K562 (cell line): ENCODE results near the gene LRRC37A3. TPM values are rescaled to one million over a fixed set of nuclear protein-coding genes. Genes with fewer than 3 reads are reported as not detected.
"Not testable (repeated sequence)": the region's sequence is repeated elsewhere in the genome, so short reads cannot be mapped to it uniquely, and the experiment has no call there.

Experiments
- ATAC-seq: fragments of 200-7000 bp; cut with Tn5 transposase; 3 replicates; pipeline ENCODE4 v1.9.1; 2020; ENCODE audit warnings: moderate library complexity
- Bru-seq: library from RNA; stranded (reverse); fragments of 400-500 nt; gene quantifications from one replicate; lab custom pipeline; 2021; lab: Mats Ljungman, UMichigan
- BruChase-seq, 2 experiments: library from RNA; stranded (reverse); fragments of 400-500 nt; gene quantifications; one replicate each; lab custom pipeline; 2021; lab: Mats Ljungman, UMichigan
- BruUV-seq: library from RNA; stranded (reverse); fragments of 400-500 nt; replicated peaks from 2 replicates; lab custom pipeline; 2021; lab: Mats Ljungman, UMichigan
- CTCF ChIA-PET: fragments of 300-600 bp; formaldehyde crosslinking; extraction: SDS; loops from one replicate; lab custom pipeline; 2021; ENCODE audit warnings: low intra/inter-chr PET ratio; lab: Yijun Ruan, JAX
- POLR2A ChIA-PET: fragments of 300-600, 350-650 bp; sonication (Branson Sonifier 250); formaldehyde crosslinking; extraction: SDS; loops from one replicate; lab custom pipeline; 2021; ENCODE audit warnings: antibody characterized with exemption, inconsistent platforms; lab: Yijun Ruan, JAX
- DNase-seq, 4 experiments: peaks; one replicate each; pipeline versions ENCODE4 v3.0.0 to v3.0.0-alpha.2; 2011 to 2018; ENCODE audit warnings: low spot score in 3 of 4, mixed read lengths in 3 of 4; ENCODE audit errors: extremely low read depth in 1 of 4
- FAIRE-seq: peaks from 2 replicates; lab custom pipeline; 2011; peaks lifted over from hg19 to GRCh38; lab: Jason Lieb, UNC
- H2AFZ ChIP-seq: 2 replicates; pipeline ENCODE4 v1.6.0; 2011; ENCODE audit warnings: low read depth, low read length, control low read depth, inconsistent platforms
- H3K27ac ChIP-seq: fragments of 200-600 bp; 3 replicates; pipeline ENCODE4 v1.8.0; 2011; ENCODE audit warnings: low read depth, mild to moderate bottlenecking, control low read depth, inconsistent platforms, low read length, moderate library complexity, mixed read lengths; ENCODE audit errors: extremely low read depth
- H3K27me3 ChIP-seq, 2 experiments: fragments of 300-600 bp in 1 of 2; 2 replicates in 1 of 2; 3 replicates in 1 of 2; pipeline versions ENCODE4 v1.6.0 to v1.8.0; 2011; ENCODE audit warnings: inconsistent platforms in 2 of 2, low read length in 2 of 2, mild to moderate bottlenecking in 1 of 2, mixed read lengths in 1 of 2, moderate library complexity in 1 of 2; ENCODE audit not compliant: control insufficient read depth in 2 of 2, insufficient read depth in 2 of 2
- H3K36me3 ChIP-seq: fragments of 300-600 bp; 3 replicates; pipeline ENCODE4 v1.8.0; 2011; ENCODE audit warnings: mild to moderate bottlenecking, low read length, inconsistent platforms; ENCODE audit not compliant: control insufficient read depth, insufficient read depth
- H3K4me1 ChIP-seq, 2 experiments: fragments of 200-600 bp in 1 of 2; replicated peaks in 1 of 2; 2 replicates in 1 of 2; 3 replicates in 1 of 2; pipeline versions ENCODE4 v1.5.1 to v1.8.0; 2011; ENCODE audit warnings: inconsistent platforms in 2 of 2, low read length in 2 of 2, mild to moderate bottlenecking in 1 of 2, mixed read lengths in 1 of 2, moderate library complexity in 1 of 2; ENCODE audit not compliant: control insufficient read depth in 2 of 2, insufficient read depth in 2 of 2
- H3K4me2 ChIP-seq: 2 replicates; pipeline ENCODE4 v1.6.1; 2011; ENCODE audit warnings: low read length, control low read depth, inconsistent platforms, mixed read lengths; ENCODE audit not compliant: insufficient read depth
- H3K4me3 ChIP-seq: fragments of 200-600 bp; sonication (generic), shearing (Covaris generic); 2 replicates; pipeline ENCODE4 v1.5.1; 2016; ENCODE audit warnings: control low read depth, inconsistent platforms
- H3K79me2 ChIP-seq: fragments of 200-600 bp; 3 replicates; pipeline ENCODE4 v1.8.0; 2011; ENCODE audit warnings: low read length, inconsistent platforms; ENCODE audit not compliant: control insufficient read depth, insufficient read depth
- H3K9ac ChIP-seq, 2 experiments: 2 replicates each; pipeline versions ENCODE4 v1.6.0 to v1.6.1; 2011; ENCODE audit warnings: low read depth in 2 of 2, low read length in 2 of 2, control low read depth in 1 of 2, inconsistent platforms in 1 of 2, mild to moderate bottlenecking in 1 of 2, mixed read lengths in 1 of 2; ENCODE audit not compliant: insufficient read depth in 1 of 2
- H3K9me1 ChIP-seq: one replicate; pipeline ENCODE4 v1.6.0; 2011; ENCODE audit warnings: inconsistent platforms, mild to moderate bottlenecking, low read length, moderate library complexity; ENCODE audit not compliant: control insufficient read depth, insufficient read depth
- H3K9me3 ChIP-seq: replicated peaks from 2 replicates; pipeline ENCODE4 v1.5.1; 2011; ENCODE audit warnings: low read depth, low read length, inconsistent platforms; ENCODE audit not compliant: control insufficient read depth, insufficient read depth
- H4K20me1 ChIP-seq: replicated peaks from 2 replicates; pipeline ENCODE4 v1.6.1; 2011; ENCODE audit warnings: low read length, inconsistent platforms, mixed read lengths; ENCODE audit not compliant: control insufficient read depth, insufficient read depth
- CTCF ChIP-seq, 3 experiments: IDR thresholded peaks in 2 of 3; conservative IDR thresholded peaks in 1 of 3; 2 replicates each; pipeline ENCODE4 v1.5.1; 2011 to 2012; ENCODE audit warnings: low read length in 3 of 3, mild to moderate bottlenecking in 3 of 3, control low read depth in 2 of 3, improper control_type of control experiment in 1 of 3, inconsistent platforms in 1 of 3, low read depth in 1 of 3, mixed read lengths in 1 of 3, moderate library complexity in 1 of 3; ENCODE audit not compliant: insufficient read depth in 2 of 3
- CTCFL ChIP-seq: IDR thresholded peaks from 2 replicates; pipeline ENCODE4 v1.6.1; 2011; ENCODE audit warnings: borderline replicate concordance, low read depth, mild to moderate bottlenecking, moderate library complexity, low read length; ENCODE audit not compliant: insufficient read depth, poor library complexity, severe bottlenecking
- ELF2 ChIP-seq: fragments of 250-450 bp; sonication (Bioruptor Pico); IDR thresholded peaks from 2 replicates; pipeline ENCODE4 v1.5.0; 2021; ENCODE audit warnings: mild to moderate bottlenecking
- EP300 ChIP-seq: IDR thresholded peaks from 2 replicates; pipeline ENCODE4 v1.6.1; 2012; ENCODE audit warnings: low read length, improper control_type of control experiment
- EP400 ChIP-seq: fragments of 450-650 bp; IDR thresholded peaks from 2 replicates; pipeline ENCODE4 v1.6.1; 2017; ENCODE audit warnings: antibody characterized with exemption, mild to moderate bottlenecking, moderate library complexity
- ESRRA ChIP-seq: fragments of 450-650 bp; IDR thresholded peaks from 2 replicates; pipeline ENCODE4 v1.6.1; 2014; ENCODE audit warnings: low read depth, mild to moderate bottlenecking, moderate library complexity, borderline replicate concordance
- MITF ChIP-seq: IDR thresholded peaks from 2 replicates; pipeline ENCODE4 v1.6.1; 2014; ENCODE audit warnings: antibody characterized with exemption
- NRF1 ChIP-seq, 2 experiments: fragments of 450-650 bp; IDR thresholded peaks in 1 of 2; conservative IDR thresholded peaks in 1 of 2; 2 replicates each; pipeline ENCODE4 v1.6.1; 2014; ENCODE audit warnings: mild to moderate bottlenecking in 2 of 2
- RAD51 ChIP-seq: fragments of 450-650 bp; IDR thresholded peaks from 2 replicates; pipeline ENCODE4 v1.7.1; 2016; ENCODE audit warnings: low read depth, mild to moderate bottlenecking, borderline replicate concordance
- SMAD4 ChIP-seq: fragments of 250-450 bp; sonication (Bioruptor Pico); conservative IDR thresholded peaks from 2 replicates; pipeline ENCODE4 v1.8.0; 2021; ENCODE audit warnings: inconsistent platforms, mild to moderate bottlenecking, moderate library complexity
- WGBS: fragments of 100-300 bp; shearing (Covaris generic); methylation state at CpG from one replicate; pipeline ENCODE4 v1.1.6; 2016; ENCODE audit warnings: low coverage, mixed read lengths; ENCODE audit not compliant: insufficient coverage; ENCODE audit errors: missing lambda C conversion rate; 5-methylcytosine and 5-hydroxymethylcytosine counted together
- in situ Hi-C: fragments of 300-500 bp; cut with MboI; formaldehyde crosslinking; loops from 4 replicates; pipeline ENCODE4 v1.15.0; 2018; ENCODE audit warnings: inconsistent platforms, mixed read lengths
- intact Hi-C: fragments of 100-400 bp; cut with micrococcal nuclease; formaldehyde crosslinking; loops from 2 replicates; pipeline ENCODE4 v1.14.2; 2022
- long read RNA-seq, 3 experiments: library from polyadenylated mRNA in 2 of 3; library from RNA in 1 of 3; unstranded in 2 of 3; stranded (forward) in 1 of 3; transcript quantifications; one replicate each; pipeline ENCODE4 v2.0.0, GENCODE V29; 2019 to 2022
- polyA minus RNA-seq, 3 experiments: library from RNA; depleted of rRNA, polyadenylated mRNA; stranded (reverse); fragments of >200 nt; gene quantifications; 2 replicates each; pipeline ENCODE4 v1.2.3, GENCODE V29; 2011
- polyA plus RNA-seq, 8 experiments: library from polyadenylated mRNA; depleted of rRNA in 4 of 8; stranded (reverse) in 5 of 8; unstranded in 3 of 8; fragments of >200 nt; fragmentation: Nextera tagmentation in 2 of 8; fragmentation: Illumina TruSeq in 1 of 8; extraction: Ambion mirVana in 2 of 8; extraction: Trizol in 1 of 8; gene quantifications; 2 replicates each; pipeline versions ENCODE4 v1.2.1 to v1.2.3, GENCODE V29; 2011 to 2014; ENCODE audit warnings: inconsistent platforms in 1 of 8, missing spikeins in 1 of 8
- total RNA-seq, 7 experiments: library from RNA; depleted of rRNA in 6 of 7; stranded (reverse); fragments of >200 nt in 6 of 7; fragmentation: Illumina TruSeq in 2 of 7; extraction: Trizol in 2 of 7; gene quantifications; 2 replicates each; pipeline versions ENCODE4 v1.2.1 to v1.2.3, GENCODE V29; 2011 to 2021; ENCODE audit warnings: low replicate concordance in 1 of 7

The LRRC37A3 gene
- 41.7 and 83.3 TPM in 2 replicates for total RNA-seq (2011; cell fraction: chromatin; rRNA removed; ENCODE audit: low replicate concordance)
- total RNA-seq (2011; cell fraction: nucleolus; rRNA removed): 27.2 and 27.9 TPM in 2 replicates
- total RNA-seq (2011; cell fraction: nucleoplasm; rRNA removed): 50.4 and 79.2 TPM in 2 replicates
- 2.4 and 2.7 TPM in 2 replicates for total RNA-seq (2014; rRNA removed)
- 3.7 and 4.3 TPM in 2 replicates for total RNA-seq (2014; rRNA removed; fragmentation: Illumina TruSeq; extraction: Trizol)
- 4.6 and 5.4 TPM in 2 replicates for total RNA-seq (2015; rRNA removed; fragmentation: Illumina TruSeq; extraction: Trizol)
- total RNA-seq (2021): 3.6 and 5.9 TPM in 2 replicates
- polyA plus RNA-seq (2011; rRNA removed): 1.9 and 2.2 TPM in 2 replicates
- 0.91 and 1.2 TPM in 2 replicates for polyA plus RNA-seq (2011; cell fraction: cytosol; rRNA removed)
- polyA plus RNA-seq (2011; cell fraction: nucleus; rRNA removed): 3.4 and 4.8 TPM in 2 replicates
- polyA plus RNA-seq (2012): 1.3 and 2.2 TPM in 2 replicates
- 1.1 and 1.5 TPM in 2 replicates for polyA plus RNA-seq (2014; fragmentation: Illumina TruSeq; extraction: Trizol)
- polyA plus RNA-seq (2014; fragmentation: Nextera tagmentation; extraction: Ambion mirVana): under 1 TPM; 0.14 to 0.66 TPM
- 2.0 and 4.2 TPM in 2 replicates for polyA plus RNA-seq (2014; rRNA removed)
- 14.2 and 17.4 TPM in 2 replicates for polyA minus RNA-seq (2011; rRNA and poly(A)+ RNA removed)
- polyA minus RNA-seq (2011; cell fraction: cytosol; rRNA and poly(A)+ RNA removed): 1.7 and 4.7 TPM in 2 replicates
- polyA minus RNA-seq (2011; cell fraction: nucleus; rRNA and poly(A)+ RNA removed): 7.4 and 15.3 TPM in 2 replicates
- percentile 59 among the genes with signal in this experiment for Bru-seq, nascent RNA
- BruChase-seq, experiment 1, labeled RNA remaining after a 2-hour chase: percentile 69 among the genes with signal in this experiment
- BruChase-seq, experiment 2, labeled RNA remaining after a 6-hour chase: percentile 65 among the genes with signal in this experiment
- long read RNA-seq, experiment 1, partial matches to known transcripts: 1 of 2 reads
- long read RNA-seq, experiment 1, other reads (novel, unspliced or antisense): 1 of 2 reads
- long read RNA-seq, experiment 2, partial matches to known transcripts: 0 of 2 reads
- long read RNA-seq, experiment 2, other reads (novel, unspliced or antisense): 2 of 2 reads
- long read RNA-seq, experiment 3: 0 reads

- POLR2A ChIA-PET: interaction anchor here (0.8 to 1.8 kb wide), 4 partner anchors 43 to 254 kb away, joined by 3 to 4 read pairs (median 3); no protein-coding TSS in a partner anchor
- DNase-seq (peak; percentile 86 to 99 (median 89)), ATAC-seq (peak; percentile 95), FAIRE-seq (peak; percentile 70)
- intact Hi-C loops: loop anchor here (2.0 kb wide), 1 partner anchor 19 kb away; no protein-coding TSS in a partner anchor
- H3K9me3 ChIP-seq, H3K36me3 ChIP-seq, H3K27me3 ChIP-seq, CTCF ChIA-PET, H3K9me1 ChIP-seq, H3K79me2 ChIP-seq, in situ Hi-C loops, H4K20me1 ChIP-seq: not testable (repeated sequence)
- peak within 1 kb of the TSS; percentile 56 for H3K4me2 ChIP-seq
- H3K4me1 ChIP-seq: peaks cover 31 to 34% of the 10 kb centered on the region in 2 experiments
- H3K27ac ChIP-seq: peak within 1 kb of the TSS; percentile 67
- H3K4me3 ChIP-seq: peak within 1 kb of the TSS; percentile 68
- TSS peak; percentile 87 for BruUV-seq
- H2AFZ ChIP-seq: peak within 1 kb of the TSS; percentile 83
- H3K9ac ChIP-seq: peak within 1 kb of the TSS; percentile 70 to 97; a peak in 3 of 4 replicates
- WGBS: 1% methylated on average over 35 of the region's 70 CpGs
- TF ChIP-seq ESRRA (peak; percentile 34; the same call in 1 of the 2 replicates), ELF2 (0 out of 2 replicates have a peak, but pooled peaks have one; percentile 21), MITF (peak; percentile 89), EP300 (peak; percentile 43; the same call in 1 of the 2 replicates), CTCFL (peak; percentile 91), SMAD4 (CRISPR knock-in tag) (peak; percentile 92), NRF1 (conservative IDR thresholded peaks at IDR 0.05 in 1 of 2, IDR thresholded peaks at IDR 0.05 in 1 of 2) (peak; percentile 32 to 55; a peak in 3 of 4 replicates), RAD51 (peak; percentile 86), EP400 (peak; percentile 47; the same call in 1 of the 2 replicates), CTCF (IDR thresholded peaks at IDR 0.05 in 2 of 3, conservative IDR thresholded peaks at IDR 0.05 in 1 of 3; ENCODE audit: insufficient read depth in 2 of 3, low read depth in 1 of 3, low read length in 3 of 3) (peak; percentile 82 to 92 (median 88))
These were observed at the start of gene LRRC37A3 for GRCh38 chr17:64919289-64920025. LRRC37A3 (minus strand) TSS chr17:64919478; CDS start chr17:64897257, 22,221 bp downstream.
